ENCODE measurements around the gene KSR1.
"Not testable (repeated sequence)": the region's sequence is repeated elsewhere in the genome, so short reads cannot be mapped to it uniquely, and the experiment has no call there.

KSR1 gene

GRCh38 chr17:27455236-27455913, 873 bp upstream of the KSR1 start:
- no peak for DNase-seq

- no peak for DNase-seq
These were observed 572 bp downstream of the KSR1 start for GRCh38 chr17:27456681-27457359.

GRCh38 chr17:27457360-27457715, 1.1 kb downstream of the KSR1 start:
- no peak for DNase-seq

- DNase-seq, result peak; percentile 14
These were observed 1.7 kb downstream of the KSR1 start for GRCh38 chr17:27457731-27458523.

- no peak for DNase-seq
These were observed 2.3 kb downstream of the KSR1 start for GRCh38 chr17:27458524-27458908.

- no peak for DNase-seq
These were observed 3.2 kb downstream of the KSR1 start for GRCh38 chr17:27459433-27459832.

GRCh38 chr17:27460196-27460725, 4.0 kb downstream of the KSR1 start:
- no peak for DNase-seq

- DNase-seq, result no peak
These were observed 5.1 kb downstream of the KSR1 start for GRCh38 chr17:27461192-27461859.

GRCh38 chr17:27462149-27462548, 5.9 kb downstream of the KSR1 start:
- DNase-seq, result no peak

GRCh38 chr17:27462714-27463113, 6.5 kb downstream of the KSR1 start:
- DNase-seq, result no peak

- no peak for DNase-seq
These were observed 7.0 kb downstream of the KSR1 start for GRCh38 chr17:27463235-27463677.

- not testable (repeated sequence) for DNase-seq
These were observed 7.8 kb downstream of the KSR1 start for GRCh38 chr17:27464019-27464418.

GRCh38 chr17:27464431-27464830, 8.2 kb downstream of the KSR1 start:
- peak; percentile 16 for DNase-seq

GRCh38 chr17:27465875-27466274, 9.6 kb downstream of the KSR1 start:
- not testable (repeated sequence) for DNase-seq

GRCh38 chr17:27466376-27466742, 10.1 kb downstream of the KSR1 start:
- DNase-seq, result no peak

GRCh38 chr17:27466743-27467375, 10.6 kb downstream of the KSR1 start:
- no peak for DNase-seq

GRCh38 chr17:27469256-27469655, 13.0 kb downstream of the KSR1 start:
- DNase-seq, result no peak

- no peak for DNase-seq
These were observed 15.3 kb downstream of the KSR1 start for GRCh38 chr17:27471321-27472269.

- DNase-seq, result no peak
These were observed 17.0 kb downstream of the KSR1 start for GRCh38 chr17:27473190-27473747.

- DNase-seq, result no peak
These were observed 17.7 kb downstream of the KSR1 start for GRCh38 chr17:27473748-27474609.
